HG02759 (cell line): ENCODE results near the gene DAG1.

Experiments
- ATAC-seq: cut with Tn5 transposase; IDR thresholded peaks from one replicate; pipeline ENCODE4 v1.9.1; 2021; ENCODE audit warnings: mild to moderate bottlenecking, moderate library complexity; ENCODE audit not compliant: unreplicated experiment

The DAG1 gene

GRCh38 chr3:49512781-49513355 is 42.8 kb downstream of the DAG1 start:
- no peak for ATAC-seq

- ATAC-seq, result no peak
Measured at GRCh38 chr3:49513494-49514124, 43.5 kb downstream of the DAG1 start.

- no peak for ATAC-seq
Measured at GRCh38 chr3:49518016-49518415, 47.9 kb downstream of the DAG1 start.

GRCh38 chr3:49518441-49518840 is 48.4 kb downstream of the DAG1 start:
- ATAC-seq, result no peak

- ATAC-seq, result no peak
Measured at GRCh38 chr3:49519296-49519695, 49.2 kb downstream of the DAG1 start.

GRCh38 chr3:49519916-49520385 is 49.9 kb downstream of the DAG1 start:
- ATAC-seq, result no peak

GRCh38 chr3:49523756-49524747 is 54.0 kb downstream of the DAG1 start:
- no peak for ATAC-seq

- ATAC-seq, result no peak
Measured at GRCh38 chr3:49529567-49529966, 59.5 kb downstream of the DAG1 start.

- ATAC-seq, result no peak
Measured at GRCh38 chr3:49530231-49530630, 60.2 kb downstream of the DAG1 start.

- ATAC-seq, result no peak
Measured at GRCh38 chr3:49530701-49531100, 60.6 kb downstream of the DAG1 start.

GRCh38 chr3:49531218-49531617 is 61.2 kb downstream of the DAG1 start:
- no peak for ATAC-seq

- no peak for ATAC-seq
Measured at GRCh38 chr3:49531715-49532114, 61.6 kb downstream of the DAG1 start.

GRCh38 chr3:49533031-49533430 is 63.0 kb downstream of the DAG1 start:
- no peak for ATAC-seq

- no peak for ATAC-seq
Measured at GRCh38 chr3:49533786-49534519, 63.9 kb downstream of the DAG1 start.

- ATAC-seq, result no peak
Measured at GRCh38 chr3:49534581-49535441, 64.7 kb downstream of the DAG1 start.

- no peak for ATAC-seq
Measured at GRCh38 chr3:49535971-49536874, 66.2 kb downstream of the DAG1 start.

- ATAC-seq, result no peak
Measured at GRCh38 chr3:49536875-49537533, 66.9 kb downstream of the DAG1 start.
